Thyroid gland (tissue), 4 donors: Measurements from ENCODE around the gene SLC12A8. TPM values are rescaled to one million over a fixed set of nuclear protein-coding genes. Genes with fewer than 3 reads are reported as not detected.

ENCODE experiments used
- DNase-seq, 2 donors: peaks; one replicate each; pipeline ENCODE4 v3.0.0-alpha.2; 2019
- H3K27ac ChIP-seq, 3 donors: fragments of 200-600 bp; sonication (generic); 1 replicate in 2 of 3; 2 replicates in 1 of 3; pipeline ENCODE4 v1.5.1; 2016 to 2019; ENCODE audit warnings: mild to moderate bottlenecking in 1 of 3, moderate library complexity in 1 of 3
- H3K27me3 ChIP-seq: fragments of 200-600 bp; sonication (generic); one replicate; pipeline ENCODE4 v1.5.1; 2019
- H3K36me3 ChIP-seq, 2 donors: fragments of 200-600 bp; sonication (generic); one replicate each; pipeline ENCODE4 v1.5.1; 2016 to 2019
- H3K4me1 ChIP-seq, 2 donors: fragments of 200-600 bp; sonication (generic); one replicate each; pipeline ENCODE4 v1.5.1; 2017 to 2019
- H3K4me3 ChIP-seq, 3 donors: fragments of 200-600 bp; sonication (generic); replicated peaks in 1 of 3; 1 replicate in 2 of 3; 2 replicates in 1 of 3; pipeline ENCODE4 v1.5.1; 2016; ENCODE audit warnings: mild to moderate bottlenecking in 1 of 3
- H3K9me3 ChIP-seq: fragments of 200-600 bp; sonication (generic); one replicate; pipeline ENCODE4 v1.5.1; 2017
- POLR2A ChIP-seq, 2 donors: fragments of 450-650 bp; IDR thresholded peaks; one replicate each; pipeline ENCODE4 v1.6.1; 2017; ENCODE audit warnings: antibody characterized with exemption in 2 of 2, mild to moderate bottlenecking in 2 of 2, moderate library complexity in 1 of 2
- WGBS, 2 donors: methylation state at CpG; one replicate each; pipeline ENCODE4 v1.1.5; 2017; 5-methylcytosine and 5-hydroxymethylcytosine counted together
- intact Hi-C: fragments of 100-400 bp; cut with DNase I; formaldehyde crosslinking; loops from one replicate; pipeline ENCODE4 v1.15.1; 2023
- microRNA-seq: library from miRNA; unstranded; fragments of <30 nt; microRNA quantifications from one replicate; pipeline ENCODE4, GENCODE V29; 2016
- small RNA-seq: library from RNA; depleted of rRNA; stranded (forward); fragments of <200 nt; gene quantifications from one replicate; pipeline ENCODE3, GENCODE V24; 2016
- total RNA-seq, 4 donors: library from RNA; depleted of rRNA; stranded (reverse); fragments of >200 nt; gene quantifications; one replicate each; pipeline ENCODE4 v1.2.3, GENCODE V29; 2016
- TF ChIP-seq, protein P1 (sequence below), 6 experiments: fragments of 200-600 bp in 3 of 6; fragments of 450-650 bp in 3 of 6; sonication (generic) in 3 of 6; IDR thresholded peaks; one replicate each; pipeline ENCODE4 v1.5.1; 2016 to 2019; ENCODE audit warnings: antibody characterized with exemption in 6 of 6, mild to moderate bottlenecking in 2 of 6, inconsistent platforms in 1 of 6, moderate library complexity in 1 of 6

The SLC12A8 gene
- total RNA-seq, 4 donors from 2014 or later, result 71.2 to 136 (median 99.2) TPM

DNA sequence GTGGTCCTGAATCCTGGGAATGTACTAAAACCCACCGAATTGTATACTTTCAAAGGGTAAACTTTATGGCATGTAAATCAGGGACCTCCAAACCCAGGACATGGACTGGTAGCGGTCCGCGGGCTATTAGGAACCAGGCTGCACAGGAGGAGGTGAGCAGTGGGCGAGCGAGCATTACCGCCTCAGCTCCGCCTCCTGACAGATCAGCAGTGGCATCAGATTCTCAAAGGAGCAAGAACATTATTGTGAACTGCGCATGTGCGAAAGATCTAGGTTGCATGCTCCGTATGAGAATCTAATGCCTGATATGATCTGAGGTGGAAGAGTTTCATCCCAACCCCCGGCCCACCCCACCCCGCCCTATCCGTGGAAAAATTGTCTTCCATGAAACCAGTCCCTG, 178.9 kb downstream of the SLC12A8 start:
- DNase-seq, result no peak
- H3K27ac ChIP-seq, result peak overlapping the region in 1 of 3 donors; percentile 69
- intact Hi-C loops, result no loop called here
- TF ChIP-seq POLR2A (IDR thresholded peaks at IDR 0.05), result no peak
- TF ChIP-seq, protein P1, sequence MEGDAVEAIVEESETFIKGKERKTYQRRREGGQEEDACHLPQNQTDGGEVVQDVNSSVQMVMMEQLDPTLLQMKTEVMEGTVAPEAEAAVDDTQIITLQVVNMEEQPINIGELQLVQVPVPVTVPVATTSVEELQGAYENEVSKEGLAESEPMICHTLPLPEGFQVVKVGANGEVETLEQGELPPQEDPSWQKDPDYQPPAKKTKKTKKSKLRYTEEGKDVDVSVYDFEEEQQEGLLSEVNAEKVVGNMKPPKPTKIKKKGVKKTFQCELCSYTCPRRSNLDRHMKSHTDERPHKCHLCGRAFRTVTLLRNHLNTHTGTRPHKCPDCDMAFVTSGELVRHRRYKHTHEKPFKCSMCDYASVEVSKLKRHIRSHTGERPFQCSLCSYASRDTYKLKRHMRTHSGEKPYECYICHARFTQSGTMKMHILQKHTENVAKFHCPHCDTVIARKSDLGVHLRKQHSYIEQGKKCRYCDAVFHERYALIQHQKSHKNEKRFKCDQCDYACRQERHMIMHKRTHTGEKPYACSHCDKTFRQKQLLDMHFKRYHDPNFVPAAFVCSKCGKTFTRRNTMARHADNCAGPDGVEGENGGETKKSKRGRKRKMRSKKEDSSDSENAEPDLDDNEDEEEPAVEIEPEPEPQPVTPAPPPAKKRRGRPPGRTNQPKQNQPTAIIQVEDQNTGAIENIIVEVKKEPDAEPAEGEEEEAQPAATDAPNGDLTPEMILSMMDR (IDR thresholded peaks at IDR 0.05), result no peak
- H3K9me3 ChIP-seq, result no peaks in the 10 kb centered on the region
- no peak overlapping the region for H3K4me3 ChIP-seq
- H3K36me3 ChIP-seq, result peaks cover 4 to 6% of the 10 kb centered on the region in 2 donors
- WGBS, 2 donors, result 96% methylated on average over 14 of the region's 14 CpGs
- H3K27me3 ChIP-seq, result no peaks in the 10 kb centered on the region
- peaks cover 19 to 45% of the 10 kb centered on the region in 2 donors for H3K4me1 ChIP-seq

DNA sequence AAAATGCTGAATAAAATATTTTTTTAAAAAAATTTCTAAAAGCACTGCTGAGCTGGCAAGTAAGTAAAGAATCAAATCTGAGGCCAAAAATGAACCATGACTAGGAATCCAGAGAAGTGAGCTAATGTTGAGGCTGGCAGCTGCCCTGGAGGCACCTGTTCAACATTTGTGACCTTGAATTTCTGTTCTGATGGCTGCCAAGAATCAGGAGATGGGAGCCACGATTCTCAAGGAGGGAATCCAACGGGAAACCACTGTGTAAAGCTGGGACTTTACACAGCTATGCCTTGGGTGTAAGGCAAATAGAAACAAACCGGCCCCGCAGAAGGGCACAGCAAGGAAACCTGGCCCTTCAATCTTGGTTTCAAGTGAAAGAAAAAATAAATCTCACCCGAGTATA, 179.4 kb downstream of the SLC12A8 start:
- intact Hi-C loops, result no loop called here
- Histone ChIP-seq H3K36me3 (peaks cover 6 to 11% of the 10 kb centered on the region in 2 donors), H3K4me3 (no peak overlapping the region), H3K4me1 (peaks cover 18 to 45% of the 10 kb centered on the region in 2 donors), H3K27ac (peak overlapping the region in 2 of 3 donors; percentile 63 to 69), H3K27me3 (no peaks in the 10 kb centered on the region), H3K9me3 (no peaks in the 10 kb centered on the region)
- WGBS, 2 donors, result 73 to 83% methylated on average over 5 of the region's 5 CpGs
- peak in 1 of 2 donors; percentile 30 for DNase-seq
- TF ChIP-seq, protein P1 (IDR thresholded peaks at IDR 0.05), result no peak
- no peak for TF ChIP-seq POLR2A (IDR thresholded peaks at IDR 0.05)

DNA sequence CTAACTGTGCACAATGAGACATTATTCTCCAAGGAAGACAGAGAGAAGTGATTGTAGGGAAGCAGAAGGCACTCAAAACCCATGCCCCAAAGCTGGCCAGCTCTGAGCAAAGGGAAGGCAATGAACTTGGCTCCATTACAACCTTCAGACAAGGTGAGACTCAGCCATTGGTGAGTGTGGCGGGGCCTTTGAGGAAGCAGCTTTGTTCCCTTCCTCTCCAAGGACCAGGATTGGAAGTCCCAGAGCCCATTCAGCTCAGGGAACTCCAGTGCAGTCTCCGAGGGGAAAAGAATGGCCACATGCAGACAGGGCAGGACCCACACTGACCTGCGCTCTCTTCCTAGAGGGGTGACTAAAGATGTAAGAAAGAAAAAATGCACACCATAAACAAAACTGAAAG, 179.9 kb downstream of the SLC12A8 start:
- no peak overlapping the region for H3K4me3 ChIP-seq
- intact Hi-C loops, result no loop called here
- H3K27ac ChIP-seq, result peak overlapping the region; percentile 6 to 69 (median 63)
- H3K36me3 ChIP-seq, result peaks cover 9 to 15% of the 10 kb centered on the region in 2 donors
- no peak for DNase-seq
- H3K27me3 ChIP-seq, result no peaks in the 10 kb centered on the region
- 84 to 90% methylated on average over 3 of the region's 3 CpGs for WGBS, 2 donors
- H3K9me3 ChIP-seq, result no peaks in the 10 kb centered on the region
- H3K4me1 ChIP-seq, result peaks cover 15 to 45% of the 10 kb centered on the region in 2 donors
- no peak for TF ChIP-seq POLR2A (IDR thresholded peaks at IDR 0.05)

Small RNA genes within 50 kb of the gene (microRNA-seq; reads per million reads assigned to microRNA genes)
- gene MIR5092, result not detected

Small RNA genes within 50 kb of the gene (small RNA-seq; reads per million reads assigned to genes)
- gene MIR5092, result not detected
- not detected for gene RNA5SP137
- gene RNU6-230P, result not detected

Other genes with a start within 250 kb of the SLC12A8 start
- 100 to 1,000 TPM in 3 of 4 donors, 10 to 100 TPM in 1; 91.4 to 266 (median 199) TPM for gene HEG1, start 156.8 kb downstream of the SLC12A8 start, total RNA-seq
- gene ZNF148, start 162.6 kb upstream of the SLC12A8 start, total RNA-seq, result 10 to 100 TPM; 64.2 to 86.7 (median 75.3) TPM